Keratinocyte (primary cell): ENCODE measurements around the gene SPATA32.

Source experiments
- EZH2 ChIP-seq: IDR thresholded peaks from one replicate; pipeline ENCODE4 v1.6.1; 2012; ENCODE audit warnings: inconsistent platforms, mild to moderate bottlenecking, low read length, moderate library complexity
- TF ChIP-seq, protein P1 (sequence below), 3 experiments: IDR thresholded peaks in 1 of 3; conservative IDR thresholded peaks in 1 of 3; optimal IDR thresholded peaks in 1 of 3; 2 replicates in 2 of 3; 3 replicates in 1 of 3; pipeline versions ENCODE3 to v1.5.1; 2011; ENCODE audit warnings: low read length in 3 of 3, mild to moderate bottlenecking in 3 of 3, moderate library complexity in 2 of 3, control low read depth in 1 of 3, inconsistent platforms in 1 of 3; ENCODE audit not compliant: insufficient read depth in 2 of 3; ENCODE audit errors: extremely low read depth in 1 of 3

DNA sequence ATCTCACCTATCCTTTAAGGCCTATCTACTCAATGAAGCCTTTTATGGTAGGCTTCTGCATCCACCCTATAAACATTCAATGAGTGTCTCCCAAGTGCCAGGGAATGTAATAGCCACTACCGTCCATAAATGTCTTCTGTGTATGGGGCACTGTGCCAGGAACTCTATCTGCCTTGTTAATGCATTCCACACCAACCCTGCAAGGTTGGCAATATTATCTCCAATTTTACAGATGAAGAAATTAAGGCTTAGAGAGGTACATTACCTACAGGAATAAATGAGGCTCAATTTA lies 34.9 kb upstream of the SPATA32 start:
- TF ChIP-seq, protein P1, sequence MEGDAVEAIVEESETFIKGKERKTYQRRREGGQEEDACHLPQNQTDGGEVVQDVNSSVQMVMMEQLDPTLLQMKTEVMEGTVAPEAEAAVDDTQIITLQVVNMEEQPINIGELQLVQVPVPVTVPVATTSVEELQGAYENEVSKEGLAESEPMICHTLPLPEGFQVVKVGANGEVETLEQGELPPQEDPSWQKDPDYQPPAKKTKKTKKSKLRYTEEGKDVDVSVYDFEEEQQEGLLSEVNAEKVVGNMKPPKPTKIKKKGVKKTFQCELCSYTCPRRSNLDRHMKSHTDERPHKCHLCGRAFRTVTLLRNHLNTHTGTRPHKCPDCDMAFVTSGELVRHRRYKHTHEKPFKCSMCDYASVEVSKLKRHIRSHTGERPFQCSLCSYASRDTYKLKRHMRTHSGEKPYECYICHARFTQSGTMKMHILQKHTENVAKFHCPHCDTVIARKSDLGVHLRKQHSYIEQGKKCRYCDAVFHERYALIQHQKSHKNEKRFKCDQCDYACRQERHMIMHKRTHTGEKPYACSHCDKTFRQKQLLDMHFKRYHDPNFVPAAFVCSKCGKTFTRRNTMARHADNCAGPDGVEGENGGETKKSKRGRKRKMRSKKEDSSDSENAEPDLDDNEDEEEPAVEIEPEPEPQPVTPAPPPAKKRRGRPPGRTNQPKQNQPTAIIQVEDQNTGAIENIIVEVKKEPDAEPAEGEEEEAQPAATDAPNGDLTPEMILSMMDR (optimal IDR thresholded peaks at IDR 0.05 in 1 of 3, IDR thresholded peaks at IDR 0.05 in 1 of 3, conservative IDR thresholded peaks at IDR 0.05 in 1 of 3; ENCODE audit: extremely low read depth in 1 of 3, insufficient read depth in 2 of 3, low read length in 3 of 3), result no peak
- no peak for TF ChIP-seq EZH2
